Breast epithelium (tissue), 3 donors: ENCODE data around the gene ZNF862.

ENCODE experiments used
- POLR2A ChIP-seq: fragments of 450-650 bp; IDR thresholded peaks from one replicate; pipeline ENCODE4 v1.6.1; 2016; ENCODE audit warnings: antibody characterized with exemption, mild to moderate bottlenecking, moderate library complexity
- POLR2AphosphoS5 ChIP-seq, 3 donors: sonication (generic); formaldehyde crosslinking; IDR thresholded peaks; one replicate each; pipeline ENCODE4 v1.6.1; 2017; ENCODE audit warnings: antibody characterized with exemption in 3 of 3
- TF ChIP-seq, protein P1 (sequence below), 3 donors: fragments of 450-650 bp; IDR thresholded peaks; one replicate each; pipeline ENCODE4 v1.5.1; 2016 to 2017; ENCODE audit warnings: antibody characterized with exemption in 3 of 3, mild to moderate bottlenecking in 3 of 3, moderate library complexity in 3 of 3

DNA sequence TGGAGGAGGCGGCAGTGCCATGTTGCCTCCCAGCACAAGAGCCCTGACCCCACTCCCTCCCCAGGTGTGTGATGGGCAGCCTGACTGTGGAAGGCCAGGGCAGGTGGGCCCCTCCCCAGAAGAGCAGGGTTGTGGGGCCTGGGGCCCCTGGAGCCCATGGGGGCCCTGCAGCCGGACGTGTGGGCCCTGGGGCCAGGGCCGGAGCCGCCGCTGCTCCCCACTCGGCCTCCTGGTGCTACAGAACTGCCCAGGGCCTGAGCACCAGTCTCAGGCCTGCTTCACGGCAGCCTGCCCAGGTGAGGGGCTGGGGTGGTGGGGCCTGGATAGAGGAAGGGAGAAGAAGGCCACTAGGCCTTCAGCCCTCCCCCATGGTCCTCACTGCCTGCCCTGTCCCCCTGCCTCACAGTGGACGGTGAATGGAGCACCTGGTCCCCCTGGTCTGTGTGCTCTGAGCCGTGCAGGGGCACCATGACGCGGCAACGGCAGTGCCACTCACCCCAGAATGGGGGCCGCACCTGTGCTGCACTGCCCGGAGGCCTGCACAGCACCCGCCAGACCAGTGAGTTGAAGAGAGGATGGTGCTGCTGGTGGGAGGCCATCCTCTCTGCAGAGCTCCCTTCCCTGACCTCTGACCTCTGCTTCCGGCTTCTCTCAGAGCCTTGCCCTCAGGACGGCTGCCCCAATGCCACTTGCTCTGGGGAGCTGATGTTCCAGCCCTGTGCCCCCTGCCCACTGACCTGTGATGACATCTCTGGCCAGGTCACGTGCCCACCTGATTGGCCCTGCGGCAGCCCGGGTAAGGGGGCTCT lies 46.6 kb upstream of the ZNF862 start:
- TF ChIP-seq POLR2A = no peak
- TF ChIP-seq, protein P1, sequence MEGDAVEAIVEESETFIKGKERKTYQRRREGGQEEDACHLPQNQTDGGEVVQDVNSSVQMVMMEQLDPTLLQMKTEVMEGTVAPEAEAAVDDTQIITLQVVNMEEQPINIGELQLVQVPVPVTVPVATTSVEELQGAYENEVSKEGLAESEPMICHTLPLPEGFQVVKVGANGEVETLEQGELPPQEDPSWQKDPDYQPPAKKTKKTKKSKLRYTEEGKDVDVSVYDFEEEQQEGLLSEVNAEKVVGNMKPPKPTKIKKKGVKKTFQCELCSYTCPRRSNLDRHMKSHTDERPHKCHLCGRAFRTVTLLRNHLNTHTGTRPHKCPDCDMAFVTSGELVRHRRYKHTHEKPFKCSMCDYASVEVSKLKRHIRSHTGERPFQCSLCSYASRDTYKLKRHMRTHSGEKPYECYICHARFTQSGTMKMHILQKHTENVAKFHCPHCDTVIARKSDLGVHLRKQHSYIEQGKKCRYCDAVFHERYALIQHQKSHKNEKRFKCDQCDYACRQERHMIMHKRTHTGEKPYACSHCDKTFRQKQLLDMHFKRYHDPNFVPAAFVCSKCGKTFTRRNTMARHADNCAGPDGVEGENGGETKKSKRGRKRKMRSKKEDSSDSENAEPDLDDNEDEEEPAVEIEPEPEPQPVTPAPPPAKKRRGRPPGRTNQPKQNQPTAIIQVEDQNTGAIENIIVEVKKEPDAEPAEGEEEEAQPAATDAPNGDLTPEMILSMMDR (IDR thresholded peaks at IDR 0.05) = no peak
- no peak for TF ChIP-seq POLR2AphosphoS5 (IDR thresholded peaks at IDR 0.05)
